Body of pancreas (tissue), 4 donors: ENCODE results near the gene IQGAP2.

Experiments
- POLR2A ChIP-seq, 3 donors: fragments of 450-650 bp; IDR thresholded peaks; one replicate each; pipeline ENCODE4 v1.6.1; 2016; ENCODE audit warnings: antibody characterized with exemption in 3 of 3, mild to moderate bottlenecking in 2 of 3
- TF ChIP-seq, protein P1 (sequence below), 7 experiments: fragments of 450-650 bp in 4 of 7; fragments of 200-600 bp in 3 of 7; sonication (generic) in 3 of 7; IDR thresholded peaks; one replicate each; pipeline ENCODE4 v1.5.1; 2016 to 2019; ENCODE audit warnings: antibody characterized with exemption in 7 of 7

DNA sequence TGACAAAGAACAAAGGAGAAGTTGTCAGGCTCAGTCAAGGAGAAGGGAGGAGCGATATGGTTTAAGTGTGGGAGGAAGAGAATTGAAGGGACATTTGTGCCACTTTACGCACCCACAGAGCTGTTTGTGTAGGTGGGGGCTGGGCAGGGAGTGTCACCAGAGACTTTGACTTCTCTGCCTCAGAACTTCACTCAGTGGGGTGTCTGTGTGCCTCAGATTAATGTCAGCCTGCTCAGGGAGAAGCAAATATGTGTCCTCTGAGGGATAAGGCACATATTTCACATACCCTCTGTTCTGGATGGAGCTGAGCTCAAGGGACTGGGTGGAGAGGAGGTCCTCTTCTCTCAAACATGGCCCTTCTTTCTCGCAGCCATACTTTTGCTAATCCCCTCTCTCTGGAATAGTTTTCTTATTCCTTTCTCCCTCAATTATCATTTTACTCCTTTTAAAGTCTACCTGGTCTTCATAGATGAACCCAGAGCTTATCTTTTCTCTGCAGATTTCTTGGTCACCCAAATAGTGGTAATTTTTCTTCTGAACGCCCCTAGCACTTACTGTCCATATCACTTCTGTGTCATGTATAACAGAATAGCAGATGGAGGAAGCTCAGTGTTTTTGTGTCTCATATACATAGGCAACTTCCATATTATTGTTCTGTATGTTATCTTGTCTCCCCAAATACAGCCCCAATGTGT is 77.0 kb downstream of the IQGAP2 start:
- TF ChIP-seq, protein P1, sequence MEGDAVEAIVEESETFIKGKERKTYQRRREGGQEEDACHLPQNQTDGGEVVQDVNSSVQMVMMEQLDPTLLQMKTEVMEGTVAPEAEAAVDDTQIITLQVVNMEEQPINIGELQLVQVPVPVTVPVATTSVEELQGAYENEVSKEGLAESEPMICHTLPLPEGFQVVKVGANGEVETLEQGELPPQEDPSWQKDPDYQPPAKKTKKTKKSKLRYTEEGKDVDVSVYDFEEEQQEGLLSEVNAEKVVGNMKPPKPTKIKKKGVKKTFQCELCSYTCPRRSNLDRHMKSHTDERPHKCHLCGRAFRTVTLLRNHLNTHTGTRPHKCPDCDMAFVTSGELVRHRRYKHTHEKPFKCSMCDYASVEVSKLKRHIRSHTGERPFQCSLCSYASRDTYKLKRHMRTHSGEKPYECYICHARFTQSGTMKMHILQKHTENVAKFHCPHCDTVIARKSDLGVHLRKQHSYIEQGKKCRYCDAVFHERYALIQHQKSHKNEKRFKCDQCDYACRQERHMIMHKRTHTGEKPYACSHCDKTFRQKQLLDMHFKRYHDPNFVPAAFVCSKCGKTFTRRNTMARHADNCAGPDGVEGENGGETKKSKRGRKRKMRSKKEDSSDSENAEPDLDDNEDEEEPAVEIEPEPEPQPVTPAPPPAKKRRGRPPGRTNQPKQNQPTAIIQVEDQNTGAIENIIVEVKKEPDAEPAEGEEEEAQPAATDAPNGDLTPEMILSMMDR (IDR thresholded peaks at IDR 0.05) = no peak
- no peak for TF ChIP-seq POLR2A (IDR thresholded peaks at IDR 0.05)
